Fibroblast of lung (primary cell): ENCODE measurements around the gene RXFP1. TPM values are rescaled to one million over a fixed set of nuclear protein-coding genes. Genes with fewer than 3 reads are reported as not detected.

Source experiments
- DNase-seq, 2 donors: peaks; one replicate each; pipeline versions ENCODE4 v3.0.0 to v3.0.0-alpha.2; 2010; ENCODE audit warnings: low read depth in 2 of 2
- H2AFZ ChIP-seq: 2 replicates; pipeline ENCODE4 v1.5.1; 2012; ENCODE audit warnings: low read length, control low read depth, inconsistent platforms
- H3K27ac ChIP-seq: 2 replicates; pipeline ENCODE4 v1.5.1; 2011; ENCODE audit warnings: low read length, control low read depth; ENCODE audit not compliant: insufficient read depth
- H3K27me3 ChIP-seq: 2 replicates; pipeline ENCODE4 v1.5.1; 2011; ENCODE audit warnings: mild to moderate bottlenecking, low read length; ENCODE audit not compliant: control insufficient read depth, insufficient read depth
- H3K36me3 ChIP-seq: 2 replicates; pipeline ENCODE4 v1.5.1; 2011; ENCODE audit warnings: low read length; ENCODE audit not compliant: control insufficient read depth, insufficient read depth
- H3K4me1 ChIP-seq: 2 replicates; pipeline ENCODE4 v1.5.1; 2011; ENCODE audit warnings: low read length; ENCODE audit not compliant: control insufficient read depth, insufficient read depth; ENCODE audit errors: extremely low read depth
- H3K4me2 ChIP-seq: 2 replicates; pipeline ENCODE4 v1.5.1; 2011; ENCODE audit warnings: low read length, control low read depth; ENCODE audit not compliant: insufficient read depth; ENCODE audit errors: extremely low read depth
- H3K4me3 ChIP-seq, 4 experiments: fragments of 200-600 bp in 1 of 4; sonication (generic) in 1 of 4; replicated peaks in 1 of 4; 2 replicates each; pipeline ENCODE4 v1.5.1; 2011 to 2016; ENCODE audit warnings: low read length in 4 of 4, low read depth in 3 of 4, mild to moderate bottlenecking in 3 of 4, control low read depth in 2 of 4, inconsistent platforms in 1 of 4, mixed read lengths in 1 of 4; ENCODE audit not compliant: insufficient read depth in 1 of 4; ENCODE audit errors: control extremely low read depth in 1 of 4
- H3K79me2 ChIP-seq: 2 replicates; pipeline ENCODE4 v1.5.1; 2012; ENCODE audit warnings: mild to moderate bottlenecking, low read length, inconsistent platforms; ENCODE audit not compliant: control insufficient read depth, insufficient read depth
- H3K9ac ChIP-seq: 2 replicates; pipeline ENCODE4 v1.5.1; 2011; ENCODE audit warnings: mild to moderate bottlenecking, low read length, control low read depth; ENCODE audit not compliant: insufficient read depth
- H3K9me3 ChIP-seq: 2 replicates; pipeline ENCODE4 v1.5.1; 2012; ENCODE audit warnings: low read depth, low read length; ENCODE audit not compliant: control insufficient read depth, insufficient read depth
- H4K20me1 ChIP-seq: 2 replicates; pipeline ENCODE4 v1.5.1; 2011; ENCODE audit warnings: low read length; ENCODE audit not compliant: control insufficient read depth, insufficient read depth; ENCODE audit errors: extremely low read depth
- CTCF ChIP-seq, 2 donors: IDR thresholded peaks in 1 of 2; conservative IDR thresholded peaks in 1 of 2; 1 replicate in 1 of 2; 2 replicates in 1 of 2; pipeline ENCODE4 v1.5.1; 2011 to 2012; ENCODE audit warnings: low read length in 2 of 2, control low read depth in 1 of 2, inconsistent platforms in 1 of 2, low read depth in 1 of 2, mild to moderate bottlenecking in 1 of 2
- EZH2 ChIP-seq: IDR thresholded peaks from 2 replicates; pipeline ENCODE4 v1.5.1; 2012; ENCODE audit warnings: low read length, control low read depth, mild to moderate bottlenecking; ENCODE audit errors: missing control alignments
- polyA minus RNA-seq: library from RNA; depleted of rRNA, polyadenylated mRNA; stranded (reverse); fragments of >200 nt; gene quantifications from 2 replicates; pipeline ENCODE4 v1.2.3, GENCODE V29; 2011; ENCODE audit warnings: low replicate concordance
- polyA plus RNA-seq, 2 donors: library from polyadenylated mRNA; depleted of rRNA in 1 of 2; stranded (reverse) in 1 of 2; unstranded in 1 of 2; fragments of >200 nt; gene quantifications; 2 replicates each; pipeline ENCODE4 v1.2.1, GENCODE V29; 2011 to 2012; ENCODE audit warnings: missing spikeins in 1 of 2
- total RNA-seq: library from RNA; depleted of rRNA; stranded (reverse); fragments of >200 nt; gene quantifications from 2 replicates; pipeline ENCODE4 v1.2.1, GENCODE V29; 2014

Gene RXFP1
- total RNA-seq: 1.0 and 1.3 TPM in 2 replicates
- 0.06 and 0.10 TPM in 2 replicates for polyA plus RNA-seq
- polyA plus RNA-seq (2012): 0.05 and 0.12 TPM in 2 replicates
- not detected in 2 replicates for polyA minus RNA-seq

GRCh38 chr4:158521484-158522088 is at the start of gene RXFP1:
Gene RXFP1 (plus strand): TSS chr4:158521882. CDS start chr4:158521977, 95 bp downstream.
- no peak within 1 kb of the TSS for H3K4me2 ChIP-seq
- no peaks in the 10 kb centered on the region for H3K36me3 ChIP-seq
- H3K27ac ChIP-seq: no peak within 1 kb of the TSS
- no peaks in the 10 kb centered on the region for H3K79me2 ChIP-seq
- H3K27me3 ChIP-seq: no peaks in the 10 kb centered on the region
- H2AFZ ChIP-seq: no peak within 1 kb of the TSS
- H4K20me1 ChIP-seq: no peaks in the 10 kb centered on the region
- TF ChIP-seq CTCF (conservative IDR thresholded peaks at IDR 0.05 in 1 of 2, IDR thresholded peaks at IDR 0.05 in 1 of 2; ENCODE audit: low read depth in 1 of 2, low read length in 2 of 2) (no peak), EZH2 (no peak)
- no peaks in the 10 kb centered on the region for H3K9me3 ChIP-seq
- no peak within 1 kb of the TSS for H3K4me3 ChIP-seq
- no peaks in the 10 kb centered on the region for H3K4me1 ChIP-seq
- DNase-seq: no peak
- no peak within 1 kb of the TSS for H3K9ac ChIP-seq

GRCh38 chr4:158481811-158482210 is 39.9 kb upstream of the RXFP1 start:
- no peak overlapping the region for H3K4me3 ChIP-seq
- no peaks in the 10 kb centered on the region for H3K9me3 ChIP-seq
- H2AFZ ChIP-seq: no peak overlapping the region
- H3K4me2 ChIP-seq: no peak overlapping the region
- H3K4me1 ChIP-seq: peaks cover 2% of the 10 kb centered on the region
- no peak overlapping the region for H3K27ac ChIP-seq
- H3K36me3 ChIP-seq: no peaks in the 10 kb centered on the region
- no peaks in the 10 kb centered on the region for H3K27me3 ChIP-seq
- H3K9ac ChIP-seq: no peak overlapping the region
- no peak for TF ChIP-seq EZH2
- DNase-seq: no peak
- H3K79me2 ChIP-seq: no peaks in the 10 kb centered on the region
- H4K20me1 ChIP-seq: no peaks in the 10 kb centered on the region

- Histone ChIP-seq H3K27ac (no peak overlapping the region), H3K4me2 (no peak overlapping the region), H3K9me3 (no peaks in the 10 kb centered on the region), H3K27me3 (no peaks in the 10 kb centered on the region), H3K4me1 (peaks cover 2% of the 10 kb centered on the region), H3K36me3 (no peaks in the 10 kb centered on the region), H3K4me3 (no peak overlapping the region), H3K79me2 (no peaks in the 10 kb centered on the region), H2AFZ (no peak overlapping the region), H3K9ac (no peak overlapping the region), H4K20me1 (no peaks in the 10 kb centered on the region)
- peak; percentile 19 to 62 for DNase-seq
- TF ChIP-seq EZH2 (no peak), CTCF (conservative IDR thresholded peaks at IDR 0.05 in 1 of 2, IDR thresholded peaks at IDR 0.05 in 1 of 2; ENCODE audit: low read depth in 1 of 2, low read length in 2 of 2) (no peak)
Observed at GRCh38 chr4:158484173-158484885, 37.4 kb upstream of the RXFP1 start.
